Measurements from ENCODE around the gene DGKD.

GRCh38 chr2:233460726-233461441 is 106.6 kb downstream of the DGKD start:
- no peak for TF ChIP-seq CTCF (IDR thresholded peaks at IDR 0.05)
- no peak for TF ChIP-seq POLR2A (IDR thresholded peaks at IDR 0.05)
